HG03159 (cell line): ENCODE data around the gene FN1.
A peak's percentile ranks its signal among the peaks of the same experiment; 100 is the strongest.

ENCODE experiments used
- ATAC-seq: cut with Tn5 transposase; IDR thresholded peaks from one replicate; pipeline ENCODE4 v1.9.1; 2021; ENCODE audit warnings: mild to moderate bottlenecking, moderate library complexity; ENCODE audit not compliant: unreplicated experiment

Gene FN1

GRCh38 chr2:215442401-215442787 lies 6.5 kb upstream of the FN1 start:
- ATAC-seq, result no peak

- no peak for ATAC-seq
Measured at GRCh38 chr2:215441560-215442400, 5.9 kb upstream of the FN1 start.

GRCh38 chr2:215439980-215440512 lies 4.2 kb upstream of the FN1 start:
- ATAC-seq, result no peak

GRCh38 chr2:215439404-215439803 lies 3.5 kb upstream of the FN1 start:
- ATAC-seq, result no peak

- ATAC-seq, result no peak
Measured at GRCh38 chr2:215437614-215438013, 1.7 kb upstream of the FN1 start.

- ATAC-seq, result peak; percentile 6
Measured at GRCh38 chr2:215436705-215437565, 1.1 kb upstream of the FN1 start.

GRCh38 chr2:215435280-215435869 lies 493 bp downstream of the FN1 start:
- ATAC-seq, result peak; percentile 34

GRCh38 chr2:215434447-215435279 lies 1.2 kb downstream of the FN1 start:
- ATAC-seq, result no peak

- ATAC-seq, result no peak
Measured at GRCh38 chr2:215432759-215433594, 2.9 kb downstream of the FN1 start.

GRCh38 chr2:215431778-215432758 lies 3.8 kb downstream of the FN1 start:
- no peak for ATAC-seq

- ATAC-seq, result no peak
Measured at GRCh38 chr2:215431290-215431689, 4.6 kb downstream of the FN1 start.

GRCh38 chr2:215430528-215431187 lies 5.2 kb downstream of the FN1 start:
- ATAC-seq, result no peak

GRCh38 chr2:215429424-215429823 lies 6.4 kb downstream of the FN1 start:
- ATAC-seq, result no peak

GRCh38 chr2:215428060-215428910 lies 7.6 kb downstream of the FN1 start:
- no peak for ATAC-seq

GRCh38 chr2:215427585-215427984 lies 8.3 kb downstream of the FN1 start:
- ATAC-seq, result no peak

GRCh38 chr2:215425021-215425782 lies 10.7 kb downstream of the FN1 start:
- no peak for ATAC-seq
